OCI-LY7 (cell line): ENCODE data around the gene SUPT4H1. TPM values are rescaled to one million over a fixed set of nuclear protein-coding genes. Genes with fewer than 3 reads are reported as not detected.

ENCODE experiments used
- BruUV-seq: library from RNA; stranded (reverse); fragments of 400-500 nt; replicated peaks from 2 replicates; lab custom pipeline; 2021; lab: Mats Ljungman, UMichigan
- CTCF ChIA-PET: fragments of 300-600 bp; sonication (Branson Sonifier 250); formaldehyde crosslinking; loops from one replicate; lab custom pipeline; 2022; ENCODE audit warnings: antibody characterized with exemption; ENCODE audit not compliant: unreplicated experiment; lab: Charles Lee
- POLR2A ChIA-PET: fragments of 300-600 bp; sonication (Branson Sonifier 250); formaldehyde crosslinking; loops from one replicate; lab custom pipeline; 2022; ENCODE audit warnings: antibody characterized with exemption; lab: Charles Lee
- DNase-seq: peaks from one replicate; pipeline ENCODE4 v3.0.0-alpha.2; 2015; ENCODE audit warnings: low spot score
- H2AFZ ChIP-seq: fragments of 200-600 bp; sonication (generic), shearing (Covaris generic); 2 replicates; pipeline ENCODE4 v1.6.1; 2014; ENCODE audit warnings: mild to moderate bottlenecking, antibody characterized with exemption, low read length, moderate library complexity
- H3K27ac ChIP-seq: fragments of 200-600 bp; sonication (generic); 2 replicates; pipeline ENCODE4 v1.5.1; 2014; ENCODE audit warnings: mixed run types, low read depth, mild to moderate bottlenecking, moderate library complexity, low read length, inconsistent platforms; ENCODE audit not compliant: poor library complexity, severe bottlenecking
- H3K36me3 ChIP-seq: fragments of 200-600 bp; sonication (generic); 2 replicates; pipeline ENCODE4 v1.6.1; 2014; ENCODE audit warnings: mild to moderate bottlenecking, antibody characterized with exemption, low read length, moderate library complexity, mixed read lengths; ENCODE audit not compliant: insufficient read depth
- H3K4me1 ChIP-seq: fragments of 200-600 bp; sonication (generic); 2 replicates; pipeline ENCODE4 v1.5.1; 2014; ENCODE audit warnings: mild to moderate bottlenecking, low read length; ENCODE audit not compliant: insufficient read depth, poor library complexity, severe bottlenecking
- H3K4me2 ChIP-seq: fragments of 200-600 bp; sonication (generic); 2 replicates; pipeline ENCODE4 v1.6.1; 2014; ENCODE audit warnings: mild to moderate bottlenecking, low read length
- H3K4me3 ChIP-seq: fragments of 200-600 bp; sonication (generic); 2 replicates; pipeline ENCODE4 v1.5.1; 2014; ENCODE audit warnings: mild to moderate bottlenecking, low read depth, low read length; ENCODE audit not compliant: poor library complexity, severe bottlenecking
- H3K79me2 ChIP-seq: fragments of 200-600 bp; sonication (generic); 2 replicates; pipeline ENCODE4 v1.6.1; 2016; ENCODE audit warnings: low read depth, mild to moderate bottlenecking, low read length, moderate library complexity, mixed read lengths; ENCODE audit not compliant: insufficient read depth
- H3K9me2 ChIP-seq: fragments of 200-600 bp; sonication (generic); 2 replicates; pipeline ENCODE4 v1.6.1; 2016; ENCODE audit warnings: mild to moderate bottlenecking, low read length, mixed read lengths; ENCODE audit not compliant: insufficient read depth
- H3K9me3 ChIP-seq: fragments of 200-600 bp; sonication (generic); 2 replicates; pipeline ENCODE4 v1.6.1; 2014; ENCODE audit warnings: mild to moderate bottlenecking, mixed run types, low read length, mixed read lengths
- H4K20me1 ChIP-seq: fragments of 200-600 bp; sonication (generic); 2 replicates; pipeline ENCODE4 v1.6.1; 2014; ENCODE audit warnings: mild to moderate bottlenecking, antibody characterized with exemption, low read length, moderate library complexity, mixed read lengths; ENCODE audit not compliant: insufficient read depth
- EZH2phosphoT487 ChIP-seq: fragments of 200-600 bp; sonication (generic); IDR thresholded peaks from 2 replicates; pipeline ENCODE4 v1.6.1; 2018; ENCODE audit warnings: low read depth, borderline replicate concordance, mild to moderate bottlenecking, mixed run types, antibody characterized with exemption, low read length, moderate library complexity, mixed read lengths
- intact Hi-C: fragments of 100-400 bp; cut with micrococcal nuclease; formaldehyde crosslinking; loops from one replicate; pipeline ENCODE4 v1.10.0; 2022; ENCODE audit not compliant: unreplicated experiment
- total RNA-seq, 2 experiments: library from RNA; depleted of rRNA in 1 of 2; stranded (reverse); fragments of >200 nt in 1 of 2; shearing (Covaris generic) in 1 of 2; gene quantifications; 2 replicates each; pipeline ENCODE4 v1.2.3, GENCODE V29; 2014 to 2022
- TF ChIP-seq, protein P1 (sequence below): fragments of 200-600 bp; sonication (generic); conservative IDR thresholded peaks from 2 replicates; pipeline ENCODE4 v1.5.1; 2014; ENCODE audit warnings: mild to moderate bottlenecking, antibody characterized with exemption, low read length, moderate library complexity, mixed read lengths

SUPT4H1 gene
- total RNA-seq, 2 experiments from 2014 or later, result 56.5 to 65.5 TPM

DNA sequence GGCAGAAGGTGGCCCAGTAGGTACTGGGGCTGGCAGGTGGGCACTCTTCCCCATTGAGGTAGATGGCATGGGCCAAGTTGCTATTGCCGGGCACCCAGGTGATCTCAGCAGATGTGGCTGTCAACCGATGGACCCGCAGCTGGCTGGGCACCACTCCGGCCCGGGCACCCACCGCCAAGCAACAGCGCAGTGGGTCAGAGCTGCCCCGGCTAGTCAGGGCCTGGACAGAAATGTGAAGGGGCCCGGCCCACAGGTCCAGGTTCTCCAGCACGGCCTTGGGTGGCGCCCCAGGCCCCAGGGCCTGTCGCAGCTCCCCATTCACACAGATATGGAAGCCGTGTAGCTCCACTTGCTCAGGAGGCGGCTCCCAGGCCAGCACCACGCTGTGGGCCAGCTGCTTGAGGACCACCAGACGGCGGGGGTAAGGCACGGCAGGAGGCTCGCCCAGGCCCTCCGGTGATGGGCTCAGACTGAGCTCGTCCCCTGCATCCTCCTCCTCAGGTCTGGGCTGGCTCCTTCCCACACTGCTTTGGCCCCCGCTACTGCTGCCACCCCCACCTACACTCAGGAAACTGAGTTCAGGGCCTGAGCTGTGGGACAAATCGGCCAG lies 39.9 kb downstream of the SUPT4H1 start:
- no TSS peak for BruUV-seq
- Histone ChIP-seq H3K27ac (no peak overlapping the region), H4K20me1 (no peaks in the 10 kb centered on the region), H3K4me2 (no peak overlapping the region), H3K79me2 (no peaks in the 10 kb centered on the region), H3K36me3 (no peaks in the 10 kb centered on the region), H3K9me3 (no peaks in the 10 kb centered on the region), H3K9me2 (no peaks in the 10 kb centered on the region), H3K4me1 (no peaks in the 10 kb centered on the region), H3K4me3 (no peak overlapping the region), H2AFZ (no peak overlapping the region)
- CTCF ChIA-PET, result no interaction called here
- no peak for DNase-seq
- intact Hi-C loops, result no loop called here
- TF ChIP-seq EZH2phosphoT487, result no peak
- TF ChIP-seq, protein P1, sequence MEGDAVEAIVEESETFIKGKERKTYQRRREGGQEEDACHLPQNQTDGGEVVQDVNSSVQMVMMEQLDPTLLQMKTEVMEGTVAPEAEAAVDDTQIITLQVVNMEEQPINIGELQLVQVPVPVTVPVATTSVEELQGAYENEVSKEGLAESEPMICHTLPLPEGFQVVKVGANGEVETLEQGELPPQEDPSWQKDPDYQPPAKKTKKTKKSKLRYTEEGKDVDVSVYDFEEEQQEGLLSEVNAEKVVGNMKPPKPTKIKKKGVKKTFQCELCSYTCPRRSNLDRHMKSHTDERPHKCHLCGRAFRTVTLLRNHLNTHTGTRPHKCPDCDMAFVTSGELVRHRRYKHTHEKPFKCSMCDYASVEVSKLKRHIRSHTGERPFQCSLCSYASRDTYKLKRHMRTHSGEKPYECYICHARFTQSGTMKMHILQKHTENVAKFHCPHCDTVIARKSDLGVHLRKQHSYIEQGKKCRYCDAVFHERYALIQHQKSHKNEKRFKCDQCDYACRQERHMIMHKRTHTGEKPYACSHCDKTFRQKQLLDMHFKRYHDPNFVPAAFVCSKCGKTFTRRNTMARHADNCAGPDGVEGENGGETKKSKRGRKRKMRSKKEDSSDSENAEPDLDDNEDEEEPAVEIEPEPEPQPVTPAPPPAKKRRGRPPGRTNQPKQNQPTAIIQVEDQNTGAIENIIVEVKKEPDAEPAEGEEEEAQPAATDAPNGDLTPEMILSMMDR, result no peak
- POLR2A ChIA-PET, result no interaction called here

DNA sequence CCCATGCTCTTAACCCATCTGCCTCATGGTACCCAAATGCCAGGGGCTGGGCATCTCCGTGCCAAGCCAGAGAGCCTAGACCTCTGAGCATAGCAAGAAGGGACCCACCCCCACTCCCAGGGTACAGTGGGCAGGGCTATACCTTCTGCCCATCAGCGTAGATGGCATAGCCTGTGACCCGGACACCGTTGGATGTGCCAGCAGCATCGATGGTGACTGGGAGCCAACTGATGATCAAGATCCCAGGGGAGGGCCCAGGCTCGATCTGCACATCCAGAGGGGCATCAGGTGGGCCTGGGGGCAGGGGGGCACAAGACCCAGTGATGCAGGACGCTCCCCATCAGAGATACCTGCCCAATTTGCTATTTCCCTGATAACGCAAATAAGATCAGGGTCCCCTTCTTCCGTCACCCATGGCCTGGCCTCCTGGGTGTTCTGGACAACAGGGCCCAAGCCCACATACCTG lies 40.5 kb downstream of the SUPT4H1 start:
- no peak for DNase-seq
- no peak for TF ChIP-seq EZH2phosphoT487
- TF ChIP-seq, protein P1, result no peak

More for the DNA sequence above, 40.5 kb downstream of the SUPT4H1 start:
- H3K9me3 ChIP-seq, result no peaks in the 10 kb centered on the region
- no peak overlapping the region for H2AFZ ChIP-seq
- CTCF ChIA-PET, result no interaction called here
- no peak overlapping the region for H3K4me2 ChIP-seq
- POLR2A ChIA-PET, result interaction anchor here (0.6 kb wide), 1 partner anchor 303 kb away, joined by 3 read pairs; no protein-coding TSS in a partner anchor
- H3K27ac ChIP-seq, result no peak overlapping the region
- no peaks in the 10 kb centered on the region for H3K36me3 ChIP-seq
- intact Hi-C loops, result no loop called here
- H4K20me1 ChIP-seq, result no peaks in the 10 kb centered on the region
- no TSS peak for BruUV-seq
- H3K9me2 ChIP-seq, result no peaks in the 10 kb centered on the region
- H3K4me1 ChIP-seq, result no peaks in the 10 kb centered on the region
- H3K79me2 ChIP-seq, result no peaks in the 10 kb centered on the region
- H3K4me3 ChIP-seq, result no peak overlapping the region
